ENCODE measurements around the gene IGF1R.

The IGF1R gene

GRCh38 chr15:98906712-98907083, 258.4 kb downstream of the IGF1R start:
- no peaks in the 10 kb centered on the region; the same call in 1 of the 2 replicates for H3K36me3 ChIP-seq (ENCODE audit: insufficient read depth)
- no peaks in the 10 kb centered on the region for H3K27me3 ChIP-seq (ENCODE audit: insufficient read depth, low read depth)
- TF ChIP-seq, protein P1, sequence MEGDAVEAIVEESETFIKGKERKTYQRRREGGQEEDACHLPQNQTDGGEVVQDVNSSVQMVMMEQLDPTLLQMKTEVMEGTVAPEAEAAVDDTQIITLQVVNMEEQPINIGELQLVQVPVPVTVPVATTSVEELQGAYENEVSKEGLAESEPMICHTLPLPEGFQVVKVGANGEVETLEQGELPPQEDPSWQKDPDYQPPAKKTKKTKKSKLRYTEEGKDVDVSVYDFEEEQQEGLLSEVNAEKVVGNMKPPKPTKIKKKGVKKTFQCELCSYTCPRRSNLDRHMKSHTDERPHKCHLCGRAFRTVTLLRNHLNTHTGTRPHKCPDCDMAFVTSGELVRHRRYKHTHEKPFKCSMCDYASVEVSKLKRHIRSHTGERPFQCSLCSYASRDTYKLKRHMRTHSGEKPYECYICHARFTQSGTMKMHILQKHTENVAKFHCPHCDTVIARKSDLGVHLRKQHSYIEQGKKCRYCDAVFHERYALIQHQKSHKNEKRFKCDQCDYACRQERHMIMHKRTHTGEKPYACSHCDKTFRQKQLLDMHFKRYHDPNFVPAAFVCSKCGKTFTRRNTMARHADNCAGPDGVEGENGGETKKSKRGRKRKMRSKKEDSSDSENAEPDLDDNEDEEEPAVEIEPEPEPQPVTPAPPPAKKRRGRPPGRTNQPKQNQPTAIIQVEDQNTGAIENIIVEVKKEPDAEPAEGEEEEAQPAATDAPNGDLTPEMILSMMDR (conservative IDR thresholded peaks at IDR 0.05; ENCODE audit: low read depth, low read length), result no peak
- H4K20me1 ChIP-seq (ENCODE audit: insufficient read depth), result no peaks in the 10 kb centered on the region
- H3K4me3 ChIP-seq (IDR thresholded peaks at IDR 0.05; ENCODE audit: insufficient read depth, low read depth, low read length), result no peak overlapping the region
- H3K9ac ChIP-seq, result no peak overlapping the region
- no peaks in the 10 kb centered on the region for H3K4me1 ChIP-seq (ENCODE audit: low read depth, poor library complexity, severe bottlenecking)
- no peak overlapping the region for H3K4me2 ChIP-seq
- H3K27ac ChIP-seq, result no peak overlapping the region
- no peak overlapping the region for H2AFZ ChIP-seq (ENCODE audit: low read depth)
- no peaks in the 10 kb centered on the region for H3K79me2 ChIP-seq (ENCODE audit: insufficient read depth, low read depth)

- Histone ChIP-seq H3K4me2 (no peak overlapping the region), H3K36me3 (ENCODE audit: insufficient read depth) (no peaks in the 10 kb centered on the region; the same call in 1 of the 2 replicates), H3K4me1 (ENCODE audit: low read depth, poor library complexity, severe bottlenecking) (no peaks in the 10 kb centered on the region), H3K79me2 (ENCODE audit: insufficient read depth, low read depth) (no peaks in the 10 kb centered on the region), H3K4me3 (IDR thresholded peaks at IDR 0.05; ENCODE audit: insufficient read depth, low read depth, low read length) (no peak overlapping the region), H2AFZ (ENCODE audit: low read depth) (no peak overlapping the region), H3K27me3 (ENCODE audit: insufficient read depth, low read depth) (no peaks in the 10 kb centered on the region), H3K9ac (no peak overlapping the region), H3K27ac (no peak overlapping the region), H4K20me1 (ENCODE audit: insufficient read depth) (no peaks in the 10 kb centered on the region)
- TF ChIP-seq, protein P1 (conservative IDR thresholded peaks at IDR 0.05; ENCODE audit: low read depth, low read length), result no peak
Observed at GRCh38 chr15:98907927-98908471, 259.7 kb downstream of the IGF1R start.

DNA sequence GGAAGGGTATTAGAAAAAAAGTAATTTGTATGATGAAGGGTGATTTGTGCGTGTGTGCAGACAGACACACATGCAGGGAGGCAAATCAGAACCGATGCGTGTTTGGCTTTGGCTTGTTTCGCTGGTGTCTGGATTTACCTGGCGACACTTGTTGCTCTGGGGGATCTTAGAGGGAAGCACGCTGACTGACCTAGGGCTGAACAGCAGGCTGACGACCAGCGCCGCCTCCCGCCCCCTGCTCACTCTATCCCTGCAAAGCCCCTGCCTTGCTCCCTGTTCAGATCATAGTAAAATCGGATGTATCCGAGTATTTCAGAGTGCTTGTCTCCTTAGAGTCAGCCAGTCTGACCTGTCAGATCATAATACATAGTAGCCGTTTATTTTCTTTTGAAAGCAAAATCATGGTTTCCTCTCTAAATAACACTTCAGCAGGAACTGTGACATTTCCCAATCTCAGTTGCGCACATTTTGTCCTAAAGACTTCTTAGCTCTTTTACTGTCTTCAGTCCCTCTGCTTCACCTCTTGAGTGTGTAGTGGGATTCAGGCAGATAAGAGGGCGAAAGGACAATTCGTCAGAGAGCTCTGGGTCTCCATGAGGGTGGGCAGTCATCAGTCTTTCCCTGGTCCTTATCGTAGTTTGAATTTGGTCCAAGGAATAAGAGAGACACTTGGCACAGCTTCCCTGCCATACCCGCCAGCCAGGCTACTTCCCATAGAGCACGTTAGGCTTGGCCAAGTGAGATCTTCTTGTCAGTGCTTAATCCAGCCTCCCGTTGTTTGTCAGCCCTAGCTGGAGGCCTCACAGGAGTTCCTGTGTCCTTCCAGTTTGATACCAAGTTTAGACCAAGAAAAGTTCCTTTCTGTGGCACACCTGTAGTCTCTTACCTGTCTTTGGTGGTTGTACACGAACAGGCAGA, 261.9 kb downstream of the IGF1R start:
- H3K4me2 ChIP-seq, result no peak overlapping the region
- H4K20me1 ChIP-seq (ENCODE audit: insufficient read depth), result no peaks in the 10 kb centered on the region
- no peaks in the 10 kb centered on the region for H3K4me1 ChIP-seq (ENCODE audit: low read depth, poor library complexity, severe bottlenecking)
- no peak overlapping the region for H2AFZ ChIP-seq (ENCODE audit: low read depth)
- no peak overlapping the region for H3K9ac ChIP-seq
- no peaks in the 10 kb centered on the region for H3K27me3 ChIP-seq (ENCODE audit: insufficient read depth, low read depth)
- TF ChIP-seq, protein P1 (conservative IDR thresholded peaks at IDR 0.05; ENCODE audit: low read depth, low read length), result no peak
- no peak overlapping the region for H3K4me3 ChIP-seq (IDR thresholded peaks at IDR 0.05; ENCODE audit: insufficient read depth, low read depth, low read length)
- H3K79me2 ChIP-seq (ENCODE audit: insufficient read depth, low read depth), result no peaks in the 10 kb centered on the region
- no peaks in the 10 kb centered on the region; the same call in 1 of the 2 replicates for H3K36me3 ChIP-seq (ENCODE audit: insufficient read depth)
- H3K27ac ChIP-seq, result no peak overlapping the region

- H3K4me1 ChIP-seq (ENCODE audit: low read depth, poor library complexity, severe bottlenecking), result no peaks in the 10 kb centered on the region
- H3K9ac ChIP-seq, result no peak overlapping the region
- H4K20me1 ChIP-seq (ENCODE audit: insufficient read depth), result no peaks in the 10 kb centered on the region
- H3K27me3 ChIP-seq (ENCODE audit: insufficient read depth, low read depth), result no peaks in the 10 kb centered on the region
- no peak overlapping the region for H2AFZ ChIP-seq (ENCODE audit: low read depth)
- H3K27ac ChIP-seq, result no peak overlapping the region
- H3K79me2 ChIP-seq (ENCODE audit: insufficient read depth, low read depth), result no peaks in the 10 kb centered on the region
- no peak overlapping the region for H3K4me2 ChIP-seq
- H3K4me3 ChIP-seq (IDR thresholded peaks at IDR 0.05; ENCODE audit: insufficient read depth, low read depth, low read length), result no peak overlapping the region
- TF ChIP-seq, protein P1 (conservative IDR thresholded peaks at IDR 0.05; ENCODE audit: low read depth, low read length), result no peak
- H3K36me3 ChIP-seq (ENCODE audit: insufficient read depth), result peaks cover 4% of the 10 kb centered on the region; the same call in 1 of the 2 replicates
Observed at GRCh38 chr15:98914626-98915025, 266.3 kb downstream of the IGF1R start.

All from KMS-11 (cell line).